CD4-positive, alpha-beta memory T cell (primary cell): Measurements from ENCODE around the gene EDEM1. TPM values are rescaled to one million over a fixed set of nuclear protein-coding genes. Genes with fewer than 3 reads are reported as not detected.

ENCODE experiments used
- CTCF ChIA-PET: fragments of 350-600 bp; sonication (Branson Sonifier 250); formaldehyde crosslinking; loops from one replicate; lab custom pipeline; 2021; ENCODE audit warnings: inconsistent platforms; ENCODE audit not compliant: partially characterized antibody; lab: Charles Lee
- POLR2A ChIA-PET: fragments of 350-600 bp; sonication (Branson Sonifier 250); formaldehyde crosslinking; loops from one replicate; lab custom pipeline; 2021; ENCODE audit not compliant: partially characterized antibody; lab: Charles Lee
- DNase-seq, 5 donors: peaks; one replicate each; pipeline versions ENCODE4 v3.0.0 to v3.0.0-alpha.2; 2020 to 2022; ENCODE audit warnings: mixed read lengths in 1 of 5
- H3K27ac ChIP-seq: one replicate; pipeline ENCODE4 v1.7.0; 2013; ENCODE audit warnings: low read depth, low read length
- H3K27me3 ChIP-seq: 2 replicates; pipeline ENCODE4 v1.7.0; 2013; ENCODE audit warnings: mild to moderate bottlenecking, low read length, moderate library complexity; ENCODE audit not compliant: insufficient read depth
- H3K36me3 ChIP-seq: 2 replicates; pipeline ENCODE4 v1.7.0; 2013; ENCODE audit warnings: mild to moderate bottlenecking, low read length, moderate library complexity; ENCODE audit not compliant: insufficient read depth
- H3K4me1 ChIP-seq: 2 replicates; pipeline ENCODE4 v1.7.0; 2013; ENCODE audit warnings: mild to moderate bottlenecking, low read length, moderate library complexity; ENCODE audit not compliant: insufficient read depth
- H3K4me3 ChIP-seq, 2 donors: one replicate each; pipeline ENCODE4 v1.7.0; 2013; ENCODE audit warnings: low read length in 2 of 2, mild to moderate bottlenecking in 1 of 2
- H3K9me3 ChIP-seq, 2 donors: one replicate each; pipeline ENCODE4 v1.7.0; 2013; ENCODE audit warnings: low read length in 2 of 2, control low read depth in 1 of 2; ENCODE audit not compliant: control insufficient read depth in 1 of 2
- H3K27ac Mint-ChIP-seq, 7 donors: one replicate each; pipeline ENCODE4 v1.8.0; 2020 to 2021; ENCODE audit warnings: mixed read lengths in 7 of 7, mild to moderate bottlenecking in 6 of 7, inconsistent platforms in 3 of 7, moderate library complexity in 3 of 7
- H3K27me3 Mint-ChIP-seq, 2 donors: one replicate each; pipeline ENCODE4 v1.8.0; 2020 to 2021; ENCODE audit warnings: mixed read lengths in 2 of 2
- H3K36me3 Mint-ChIP-seq, 2 donors: one replicate each; pipeline ENCODE4 v1.8.0; 2020 to 2021; ENCODE audit warnings: mixed read lengths in 2 of 2, inconsistent platforms in 1 of 2, mild to moderate bottlenecking in 1 of 2
- H3K4me1 Mint-ChIP-seq, 4 donors: one replicate each; pipeline ENCODE4 v1.8.0; 2020 to 2021; ENCODE audit warnings: mixed read lengths in 4 of 4, mild to moderate bottlenecking in 1 of 4
- H3K4me3 Mint-ChIP-seq, 8 donors: one replicate each; pipeline ENCODE4 v1.8.0; 2020 to 2021; ENCODE audit warnings: mixed read lengths in 8 of 8, mild to moderate bottlenecking in 7 of 8, moderate library complexity in 6 of 8, inconsistent platforms in 3 of 8
- H3K9me3 Mint-ChIP-seq, 8 donors: one replicate each; pipeline ENCODE4 v1.8.0; 2020 to 2021; ENCODE audit warnings: mixed read lengths in 8 of 8, mild to moderate bottlenecking in 5 of 8, inconsistent platforms in 3 of 8, moderate library complexity in 1 of 8
- intact Hi-C: fragments of 100-400 bp; cut with micrococcal nuclease; formaldehyde crosslinking; loops from one replicate; pipeline ENCODE4 v1.15.1; 2023
- polyA plus RNA-seq, 2 donors: library from polyadenylated mRNA; unstranded; fragments of 300-500 nt; fragmentation: Illumina TruSeq; gene quantifications; one replicate each; pipeline ENCODE4 v1.2.3, GENCODE V29; 2021
- total RNA-seq, 2 experiments: library from RNA; stranded (reverse); gene quantifications; one replicate each; pipeline ENCODE4 v1.2.3, GENCODE V29; 2021

The EDEM1 gene
- total and polyA plus RNA-seq, 4 experiments from 2014 or later, result 42.4 to 153 (median 99.4) TPM

DNA sequence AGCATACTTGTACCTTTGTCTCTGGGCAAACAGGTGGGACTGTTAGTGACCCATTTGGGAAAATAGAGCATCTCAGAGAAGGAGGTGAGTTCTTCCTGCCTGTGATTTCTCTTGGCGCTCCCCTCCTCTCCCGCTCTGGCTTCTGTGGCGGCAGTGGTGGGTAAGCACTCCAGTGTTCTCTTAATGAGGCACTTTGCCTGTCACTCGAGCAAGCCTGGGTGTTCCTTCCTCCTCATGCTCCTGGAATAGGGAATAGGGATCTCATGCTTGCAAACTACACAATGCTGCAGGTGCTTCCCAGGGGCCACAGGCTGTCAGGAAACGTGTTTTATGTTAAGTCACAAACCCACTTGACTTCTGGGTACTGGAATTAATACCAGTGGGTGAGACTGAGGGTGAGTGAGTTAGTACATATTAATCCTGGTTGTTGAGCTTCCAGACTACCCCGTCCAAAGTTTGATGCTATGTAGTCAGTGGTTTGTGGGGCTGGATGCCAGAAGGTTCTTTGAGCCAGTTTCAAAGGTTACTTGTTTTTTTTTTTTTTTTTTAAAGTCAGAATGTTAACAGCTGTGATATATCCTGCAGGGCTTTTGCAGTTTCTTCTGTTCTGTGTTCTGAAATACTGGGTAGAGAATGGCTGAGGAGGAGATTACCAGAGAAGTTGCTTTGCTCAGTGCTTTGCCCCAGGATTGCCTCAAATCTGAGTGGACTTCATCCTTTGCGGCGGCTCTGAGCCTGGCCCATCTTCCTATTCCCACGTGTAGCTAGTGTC lies 30.5 kb downstream of the EDEM1 start:
- H3K27me3 ChIP-seq, result no peaks in the 10 kb centered on the region
- Mint-ChIP-seq H3K4me3 (no peak overlapping the region), H3K27ac (peak overlapping the region in 6 of 7 donors; percentile 5 to 64 (median 24)), H3K4me1 (peaks cover 0 to 13% (median 10%) of the 10 kb centered on the region in 4 donors), H3K36me3 (peaks cover 52 to 66% of the 10 kb centered on the region in 2 donors), H3K27me3 (no peaks in the 10 kb centered on the region), H3K9me3 (no peaks in the 10 kb centered on the region)
- intact Hi-C loops, result no loop called here
- no peak overlapping the region for H3K4me3 ChIP-seq
- H3K36me3 ChIP-seq, result peaks cover 55% of the 10 kb centered on the region
- DNase-seq, result no peak
- ChIA-PET CTCF (interaction anchor here (0.9 to 1.2 kb wide), 2 partner anchors 9 to 506 kb away, joined by 3 read pairs; no protein-coding TSS in a partner anchor), POLR2A (interaction anchor here (0.6 to 1.0 kb wide), 2 partner anchors 30 to 62 kb away, joined by 3 to 4 read pairs; no protein-coding TSS in a partner anchor)
- H3K27ac ChIP-seq, result no peak overlapping the region
- H3K9me3 ChIP-seq, result no peaks in the 10 kb centered on the region
- H3K4me1 ChIP-seq, result no peaks in the 10 kb centered on the region

DNA sequence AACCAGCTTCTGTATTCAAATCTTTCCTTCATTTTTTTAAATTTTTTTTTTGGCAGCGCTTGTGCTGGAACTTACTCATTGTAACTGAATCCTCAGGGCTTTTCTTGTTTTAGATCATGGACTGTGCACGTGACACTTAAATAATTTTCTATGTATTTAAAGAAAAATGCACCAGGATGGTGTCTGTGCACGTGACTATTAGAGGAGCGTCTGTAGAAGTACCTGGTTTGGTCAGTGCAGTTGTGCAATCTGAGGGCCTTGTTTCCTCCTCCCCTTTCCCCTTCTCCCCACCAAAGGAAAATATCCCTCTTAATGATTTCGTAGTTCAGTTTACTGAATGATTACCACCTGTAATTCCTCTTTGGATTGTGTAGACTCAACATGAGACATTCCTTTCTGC lies 31.3 kb downstream of the EDEM1 start:
- intact Hi-C loops, result no loop called here
- no peaks in the 10 kb centered on the region for H3K27me3 ChIP-seq
- no peaks in the 10 kb centered on the region for H3K4me1 ChIP-seq
- Mint-ChIP-seq H3K27ac (peak overlapping the region in 5 of 7 donors; percentile 20 to 64 (median 53)), H3K4me1 (peaks cover 0 to 13% (median 10%) of the 10 kb centered on the region in 4 donors), H3K9me3 (no peaks in the 10 kb centered on the region), H3K36me3 (peaks cover 44 to 58% of the 10 kb centered on the region in 2 donors), H3K4me3 (no peak overlapping the region), H3K27me3 (no peaks in the 10 kb centered on the region)
- no peak overlapping the region for H3K4me3 ChIP-seq
- no peaks in the 10 kb centered on the region for H3K9me3 ChIP-seq
- CTCF ChIA-PET, result interaction anchor here (1.2 kb wide), 1 partner anchor 8 kb away, joined by 3 read pairs; no protein-coding TSS in a partner anchor
- no peak for DNase-seq
- POLR2A ChIA-PET, result interaction anchor here (0.6 to 1.0 kb wide), 2 partner anchors 30 to 63 kb away, joined by 3 to 4 read pairs; no protein-coding TSS in a partner anchor
- peaks cover 47% of the 10 kb centered on the region for H3K36me3 ChIP-seq
- H3K27ac ChIP-seq, result no peak overlapping the region

DNA sequence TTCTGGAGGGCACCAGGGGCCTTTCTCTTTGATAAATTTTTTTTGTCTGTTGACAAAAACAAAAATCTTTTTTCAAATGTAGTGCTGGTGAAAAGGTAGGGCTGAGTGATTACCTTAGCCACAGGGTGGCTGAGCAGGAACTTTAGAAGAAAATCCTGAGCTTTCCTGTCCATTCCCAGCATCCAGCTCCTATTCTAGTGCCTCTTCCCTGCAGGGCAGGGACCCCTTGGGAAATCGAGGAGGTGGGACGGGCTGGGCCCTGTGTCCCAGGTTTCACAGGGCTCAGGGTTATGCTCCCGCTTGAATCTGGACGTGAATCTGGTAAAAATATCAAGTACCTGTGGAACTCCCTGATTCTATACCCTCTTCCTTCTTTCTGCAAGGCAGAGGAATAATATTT lies 31.7 kb downstream of the EDEM1 start:
- no peak for DNase-seq
- H3K9me3 ChIP-seq, result no peaks in the 10 kb centered on the region
- intact Hi-C loops, result no loop called here
- H3K4me3 Mint-ChIP-seq, result no peak overlapping the region
- no peak overlapping the region for H3K27ac ChIP-seq
- H3K36me3 ChIP-seq, result peaks cover 43% of the 10 kb centered on the region
- H3K27me3 Mint-ChIP-seq, result no peaks in the 10 kb centered on the region
- H3K36me3 Mint-ChIP-seq, result peaks cover 40 to 54% of the 10 kb centered on the region in 2 donors
- CTCF ChIA-PET, result interaction anchor here (0.5 to 1.2 kb wide), 3 partner anchors 8 to 81 kb away, joined by 3 read pairs; no protein-coding TSS in a partner anchor
- H3K4me1 ChIP-seq, result no peaks in the 10 kb centered on the region
- H3K4me1 Mint-ChIP-seq, result peaks cover 0 to 13% (median 10%) of the 10 kb centered on the region in 4 donors
- POLR2A ChIA-PET, result interaction anchor here (0.9 kb wide), 1 partner anchor 31 kb away, joined by 4 read pairs; no protein-coding TSS in a partner anchor
- H3K9me3 Mint-ChIP-seq, result no peaks in the 10 kb centered on the region
- H3K27me3 ChIP-seq, result no peaks in the 10 kb centered on the region
- H3K4me3 ChIP-seq, result no peak overlapping the region
- peak overlapping the region in 1 of 7 donors; percentile 53 for H3K27ac Mint-ChIP-seq

DNA sequence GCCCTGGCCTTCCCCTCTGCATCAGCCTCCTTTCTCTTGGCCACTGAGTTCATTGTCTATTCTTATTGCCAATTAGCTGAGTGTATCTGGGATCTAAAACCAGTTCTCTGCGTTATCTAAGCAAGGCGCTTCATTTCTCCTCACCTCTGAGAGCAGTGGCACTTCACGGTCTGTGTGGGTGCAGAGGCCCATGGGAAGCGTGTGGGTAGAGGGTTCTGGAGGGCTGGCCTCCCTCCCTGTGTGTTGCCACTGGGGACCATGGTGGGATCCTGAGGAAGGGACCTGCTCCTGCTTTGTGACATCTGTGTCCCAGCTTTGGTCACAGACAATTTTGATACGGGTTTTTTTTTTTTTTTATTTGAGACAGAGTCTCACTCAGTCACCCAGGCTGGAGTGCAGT lies 32.7 kb downstream of the EDEM1 start:
- Histone ChIP-seq H3K4me1 (no peaks in the 10 kb centered on the region), H3K4me3 (no peak overlapping the region), H3K27ac (no peak overlapping the region), H3K27me3 (no peaks in the 10 kb centered on the region), H3K36me3 (peaks cover 33% of the 10 kb centered on the region), H3K9me3 (no peaks in the 10 kb centered on the region)
- POLR2A ChIA-PET, result no interaction called here
- H3K27ac Mint-ChIP-seq, result peak overlapping the region in 4 of 7 donors; percentile 24 to 43 (median 36)
- H3K27me3 Mint-ChIP-seq, result no peaks in the 10 kb centered on the region
- no peak overlapping the region for H3K4me3 Mint-ChIP-seq
- DNase-seq, result no peak
- H3K36me3 Mint-ChIP-seq, result peaks cover 32 to 44% of the 10 kb centered on the region in 2 donors
- CTCF ChIA-PET, result no interaction called here
- intact Hi-C loops, result no loop called here
- H3K9me3 Mint-ChIP-seq, result no peaks in the 10 kb centered on the region
- H3K4me1 Mint-ChIP-seq, result peaks cover 0 to 13% (median 7%) of the 10 kb centered on the region in 4 donors

DNA sequence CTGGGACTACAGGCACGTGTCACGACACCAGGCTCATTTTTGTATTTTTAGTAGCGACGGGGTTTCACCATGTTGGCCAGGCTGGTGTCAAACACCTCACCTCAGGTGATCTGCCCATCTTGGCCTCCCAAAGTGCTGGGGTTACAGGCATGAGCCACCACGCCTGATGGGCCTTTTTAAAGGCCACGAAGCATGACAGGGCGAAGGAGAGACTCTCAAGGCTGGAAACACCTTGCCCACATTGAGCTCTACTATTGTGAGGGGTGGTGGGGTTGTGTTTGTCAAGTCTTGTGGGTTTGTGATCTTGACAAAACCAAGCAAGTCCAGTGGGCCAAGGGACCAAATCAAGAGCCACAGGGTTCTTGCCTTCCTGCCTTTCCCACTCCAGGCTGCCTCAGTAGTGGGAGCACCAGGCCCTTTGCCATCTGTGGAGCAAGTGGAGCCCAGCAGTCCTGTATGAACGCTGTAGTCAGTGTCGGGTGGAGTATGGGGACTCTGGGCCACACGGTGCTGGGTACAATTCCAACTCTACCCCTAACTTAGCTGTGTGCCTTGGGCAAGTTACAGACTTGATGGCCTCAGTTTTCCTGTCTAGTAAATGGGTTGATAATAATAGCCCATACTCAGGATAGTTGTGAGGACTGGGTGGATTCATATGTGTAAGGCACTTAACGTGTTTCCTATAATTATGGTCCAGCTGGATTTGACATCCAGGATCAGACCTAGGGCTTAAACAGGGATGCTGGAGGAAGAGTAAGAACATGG lies 33.3 kb downstream of the EDEM1 start:
- H3K36me3 Mint-ChIP-seq, result peaks cover 25 to 38% of the 10 kb centered on the region in 2 donors
- no peak overlapping the region for H3K27ac ChIP-seq
- no peaks in the 10 kb centered on the region for H3K27me3 ChIP-seq

DNA sequence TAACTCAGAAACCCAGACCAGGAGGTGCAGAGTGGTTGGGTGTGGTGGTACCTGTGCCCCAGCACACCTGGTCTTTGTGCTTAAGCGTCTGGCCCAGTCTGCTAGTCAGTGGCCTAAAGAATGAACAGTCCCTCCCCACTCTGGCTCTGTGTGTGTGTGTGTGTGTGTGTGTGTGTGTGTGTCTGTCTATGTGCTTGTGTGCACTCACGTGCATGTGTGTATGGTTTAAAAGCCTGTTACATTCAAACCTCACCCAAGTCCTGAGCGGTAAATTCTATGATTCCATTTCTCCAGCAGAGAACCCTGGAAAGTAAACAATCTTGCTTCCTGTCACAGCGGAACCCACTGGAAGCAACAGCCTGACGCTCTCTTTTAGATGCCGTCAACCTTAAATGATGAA lies 34.2 kb downstream of the EDEM1 start:
- POLR2A ChIA-PET, result no interaction called here
- DNase-seq, result no peak
- no peaks in the 10 kb centered on the region for H3K9me3 Mint-ChIP-seq

More for the DNA sequence above, 33.3 kb downstream of the EDEM1 start:
- Mint-ChIP-seq H3K27ac (peak overlapping the region in 2 of 7 donors; percentile 41 to 43), H3K9me3 (no peaks in the 10 kb centered on the region), H3K4me3 (no peak overlapping the region), H3K4me1 (peaks cover 0 to 13% (median 7%) of the 10 kb centered on the region in 4 donors), H3K27me3 (no peaks in the 10 kb centered on the region)
- H3K9me3 ChIP-seq, result no peaks in the 10 kb centered on the region
- intact Hi-C loops, result no loop called here
- no peak for DNase-seq
- CTCF ChIA-PET, result interaction anchor here (0.6 kb wide), 1 partner anchor 84 kb away, joined by 3 read pairs; no protein-coding TSS in a partner anchor
- no peak overlapping the region for H3K4me3 ChIP-seq
- POLR2A ChIA-PET, result interaction anchor here (1.0 kb wide), 1 partner anchor 35 kb away, joined by 3 read pairs; no protein-coding TSS in a partner anchor
- H3K36me3 ChIP-seq, result peaks cover 27% of the 10 kb centered on the region
- no peaks in the 10 kb centered on the region for H3K4me1 ChIP-seq

More for the DNA sequence above, 34.2 kb downstream of the EDEM1 start:
- no peaks in the 10 kb centered on the region for H3K27me3 ChIP-seq
- H3K4me3 ChIP-seq, result no peak overlapping the region
- intact Hi-C loops, result no loop called here
- H3K4me3 Mint-ChIP-seq, result no peak overlapping the region
- CTCF ChIA-PET, result interaction anchor here (0.6 to 1.4 kb wide), 2 partner anchors 84 to 85 kb away, joined by 3 read pairs; no protein-coding TSS in a partner anchor
- H3K9me3 ChIP-seq, result no peaks in the 10 kb centered on the region
- no peak overlapping the region for H3K27ac ChIP-seq
- no peaks in the 10 kb centered on the region for H3K4me1 ChIP-seq
- peaks cover 0 to 9% (median 6%) of the 10 kb centered on the region in 4 donors for H3K4me1 Mint-ChIP-seq
- peaks cover 22 to 31% of the 10 kb centered on the region in 2 donors for H3K36me3 Mint-ChIP-seq
- H3K27ac Mint-ChIP-seq, result peak overlapping the region in 1 of 7 donors; percentile 48
- peaks cover 20% of the 10 kb centered on the region for H3K36me3 ChIP-seq
- H3K27me3 Mint-ChIP-seq, result no peaks in the 10 kb centered on the region
